ENCODE results near the gene PTH1R. TPM values are rescaled to one million over a fixed set of nuclear protein-coding genes. Genes with fewer than 3 reads are reported as not detected.

The PTH1R gene
- total RNA-seq, 4 donors from 2014 or later: 0.40 to 1.9 (median 1.5) TPM

DNA sequence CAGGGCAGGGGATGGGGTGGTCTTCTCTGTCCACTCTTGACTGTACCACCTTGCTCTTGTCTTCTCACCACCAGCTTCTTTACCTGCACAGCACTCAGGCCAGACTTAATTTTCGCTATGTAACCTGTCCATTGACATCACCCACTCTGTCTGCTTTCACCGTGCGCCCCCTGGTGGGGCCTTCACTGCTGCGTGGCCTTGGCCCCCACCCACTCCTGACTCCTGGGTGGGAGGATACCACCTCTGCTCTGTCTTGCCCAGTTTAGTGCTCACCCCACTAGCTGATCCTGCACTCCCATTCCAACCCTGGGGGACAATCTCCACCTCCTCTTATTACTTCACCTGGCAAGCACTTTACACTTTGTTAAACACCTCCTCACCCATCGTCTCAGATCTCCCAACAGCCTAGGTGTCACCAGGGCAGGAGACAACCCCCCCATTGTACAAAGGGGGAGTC is 17.7 kb downstream of the PTH1R start:
- no peak overlapping the region for H3K4me3 ChIP-seq
- H3K9me3 ChIP-seq: no peaks in the 10 kb centered on the region
- peaks cover 14 to 36% (median 15%) of the 10 kb centered on the region in 3 donors for H3K4me1 ChIP-seq
- no peak for DNase-seq
- no peak overlapping the region for H3K27ac ChIP-seq
- peaks cover 0 to 77% (median 0%) of the 10 kb centered on the region in 4 donors for H3K27me3 ChIP-seq
- TF ChIP-seq, protein P1, sequence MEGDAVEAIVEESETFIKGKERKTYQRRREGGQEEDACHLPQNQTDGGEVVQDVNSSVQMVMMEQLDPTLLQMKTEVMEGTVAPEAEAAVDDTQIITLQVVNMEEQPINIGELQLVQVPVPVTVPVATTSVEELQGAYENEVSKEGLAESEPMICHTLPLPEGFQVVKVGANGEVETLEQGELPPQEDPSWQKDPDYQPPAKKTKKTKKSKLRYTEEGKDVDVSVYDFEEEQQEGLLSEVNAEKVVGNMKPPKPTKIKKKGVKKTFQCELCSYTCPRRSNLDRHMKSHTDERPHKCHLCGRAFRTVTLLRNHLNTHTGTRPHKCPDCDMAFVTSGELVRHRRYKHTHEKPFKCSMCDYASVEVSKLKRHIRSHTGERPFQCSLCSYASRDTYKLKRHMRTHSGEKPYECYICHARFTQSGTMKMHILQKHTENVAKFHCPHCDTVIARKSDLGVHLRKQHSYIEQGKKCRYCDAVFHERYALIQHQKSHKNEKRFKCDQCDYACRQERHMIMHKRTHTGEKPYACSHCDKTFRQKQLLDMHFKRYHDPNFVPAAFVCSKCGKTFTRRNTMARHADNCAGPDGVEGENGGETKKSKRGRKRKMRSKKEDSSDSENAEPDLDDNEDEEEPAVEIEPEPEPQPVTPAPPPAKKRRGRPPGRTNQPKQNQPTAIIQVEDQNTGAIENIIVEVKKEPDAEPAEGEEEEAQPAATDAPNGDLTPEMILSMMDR (IDR thresholded peaks at IDR 0.05): peak; percentile 77 to 89 (median 84)
- no peak for TF ChIP-seq POLR2A (IDR thresholded peaks at IDR 0.05)
- no peaks in the 10 kb centered on the region for H3K36me3 ChIP-seq
- 2 to 18% methylated on average over 5 of the region's 5 CpGs for WGBS, 2 donors
- intact Hi-C loops (cut with DNase I): no loop called here

DNA sequence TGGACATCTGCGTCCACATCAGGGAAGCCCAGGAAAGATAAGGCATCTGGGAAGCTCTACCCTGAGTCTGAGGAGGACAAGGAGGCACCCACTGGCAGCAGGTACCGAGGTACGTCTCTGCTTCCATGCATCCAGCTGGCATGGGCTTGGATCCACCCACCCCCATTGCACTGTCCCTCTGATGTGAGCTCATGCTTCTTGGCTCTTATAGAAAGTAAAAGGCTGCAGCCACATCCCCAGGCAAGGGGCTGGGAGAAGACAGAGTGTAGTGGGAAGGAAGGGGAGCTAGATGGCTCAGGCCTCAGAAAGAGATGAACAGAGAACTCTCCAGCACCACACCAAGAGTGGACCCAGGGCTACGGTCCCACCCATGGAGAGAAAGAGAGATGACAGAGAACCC is 18.2 kb downstream of the PTH1R start:
- no peaks in the 10 kb centered on the region for H3K36me3 ChIP-seq
- H3K9me3 ChIP-seq: no peaks in the 10 kb centered on the region
- H3K27ac ChIP-seq: no peak overlapping the region
- peaks cover 14 to 36% (median 15%) of the 10 kb centered on the region in 3 donors for H3K4me1 ChIP-seq
- intact Hi-C loops (cut with DNase I): no loop called here
- no peak overlapping the region for H3K4me3 ChIP-seq
- TF ChIP-seq, protein P1 (IDR thresholded peaks at IDR 0.05): no peak
- no peak for TF ChIP-seq POLR2A (IDR thresholded peaks at IDR 0.05)
- H3K27me3 ChIP-seq: peaks cover 0 to 75% (median 0%) of the 10 kb centered on the region in 4 donors
- 65 to 90% methylated on average over 1 to 2 of the region's 4 CpGs for WGBS, 2 donors
- no peak for DNase-seq

DNA sequence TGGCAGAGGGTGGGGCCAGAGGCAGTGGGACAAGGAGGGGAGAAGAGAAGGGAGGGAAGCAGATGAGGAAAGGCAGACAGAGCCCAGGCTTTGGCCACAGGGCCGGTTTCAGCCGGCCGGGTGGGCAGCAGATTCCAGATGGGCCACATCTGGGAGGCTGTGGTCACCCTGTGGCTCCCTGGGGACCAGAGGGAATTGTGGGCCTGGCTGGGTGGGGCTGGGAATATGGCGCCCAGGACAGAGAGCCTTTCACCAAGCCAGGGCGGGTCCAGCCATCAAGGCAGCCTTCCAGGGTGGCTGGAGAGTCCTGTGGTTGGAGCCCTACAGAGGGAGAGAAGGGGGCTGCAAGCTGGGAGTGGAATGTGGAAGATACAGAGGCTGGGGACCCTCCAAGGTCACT is 18.9 kb downstream of the PTH1R start:
- TF ChIP-seq POLR2A (IDR thresholded peaks at IDR 0.05): no peak
- TF ChIP-seq, protein P1 (IDR thresholded peaks at IDR 0.05): no peak
- Histone ChIP-seq H3K27me3 (peaks cover 0 to 69% (median 0%) of the 10 kb centered on the region in 4 donors), H3K27ac (no peak overlapping the region), H3K4me3 (no peak overlapping the region), H3K9me3 (no peaks in the 10 kb centered on the region), H3K36me3 (no peaks in the 10 kb centered on the region), H3K4me1 (peaks cover 14 to 36% (median 15%) of the 10 kb centered on the region in 3 donors)
- intact Hi-C loops (cut with DNase I): no loop called here
- no peak for DNase-seq
- 52 to 77% methylated on average over 4 to 5 of the region's 5 CpGs for WGBS, 2 donors

DNA sequence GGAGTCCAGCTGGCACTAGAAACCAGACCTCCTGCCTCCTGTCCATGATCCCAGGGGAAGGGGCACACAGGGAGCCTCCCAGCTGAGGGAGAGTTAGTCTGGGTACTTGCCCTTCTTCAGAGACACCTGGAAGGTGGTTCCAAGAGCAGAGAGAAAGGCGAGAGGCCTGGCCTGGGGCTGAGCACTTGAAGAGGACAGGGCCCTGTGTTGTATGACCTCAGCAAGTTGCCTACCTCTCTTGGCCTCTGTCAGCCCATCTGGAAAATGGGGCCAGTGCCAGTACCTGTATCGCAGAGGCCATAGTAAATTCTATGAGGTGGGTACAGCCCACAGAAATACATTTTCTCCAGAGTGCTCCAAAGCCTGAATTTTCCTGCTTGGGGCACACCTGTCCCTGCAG is 19.5 kb downstream of the PTH1R start:
- Histone ChIP-seq H3K4me3 (no peak overlapping the region), H3K27ac (no peak overlapping the region), H3K4me1 (peaks cover 11 to 31% (median 15%) of the 10 kb centered on the region in 3 donors), H3K27me3 (peaks cover 0 to 62% (median 0%) of the 10 kb centered on the region in 4 donors), H3K36me3 (no peaks in the 10 kb centered on the region), H3K9me3 (no peaks in the 10 kb centered on the region)
- intact Hi-C loops (cut with DNase I): no loop called here
- DNase-seq: no peak
- TF ChIP-seq POLR2A (IDR thresholded peaks at IDR 0.05): no peak
- TF ChIP-seq, protein P1 (IDR thresholded peaks at IDR 0.05): no peak
- 94% methylated on average over 2 of the region's 2 CpGs; no CpG with 5 or more reads in 1 of the 2 donors for WGBS, 2 donors

DNA sequence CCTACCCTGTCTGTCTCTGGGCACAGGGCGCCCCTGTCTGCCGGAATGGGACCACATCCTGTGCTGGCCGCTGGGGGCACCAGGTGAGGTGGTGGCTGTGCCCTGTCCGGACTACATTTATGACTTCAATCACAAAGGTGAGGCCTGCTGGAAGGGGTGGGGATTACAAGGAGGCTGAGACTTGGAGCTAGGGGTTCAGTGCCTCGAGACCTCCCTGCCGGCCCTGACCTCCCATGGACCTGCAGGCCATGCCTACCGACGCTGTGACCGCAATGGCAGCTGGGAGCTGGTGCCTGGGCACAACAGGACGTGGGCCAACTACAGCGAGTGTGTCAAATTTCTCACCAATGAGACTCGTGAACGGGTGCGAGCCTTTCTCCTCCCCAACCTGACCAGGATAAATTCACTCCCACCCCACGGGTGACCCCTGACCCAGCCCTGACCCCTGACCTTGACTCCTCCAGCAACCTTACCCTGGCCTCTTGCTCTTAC is 20.4 kb downstream of the PTH1R start:
- peaks cover 9 to 23% (median 10%) of the 10 kb centered on the region in 3 donors for H3K4me1 ChIP-seq
- WGBS, 2 donors: 68 to 81% methylated on average over 6 to 7 of the region's 15 CpGs
- H3K27me3 ChIP-seq: peaks cover 0 to 54% (median 0%) of the 10 kb centered on the region in 4 donors
- no peak overlapping the region for H3K27ac ChIP-seq
- H3K36me3 ChIP-seq: no peaks in the 10 kb centered on the region
- DNase-seq: no peak
- no peaks in the 10 kb centered on the region for H3K9me3 ChIP-seq
- TF ChIP-seq POLR2A (IDR thresholded peaks at IDR 0.05): no peak
- TF ChIP-seq, protein P1 (IDR thresholded peaks at IDR 0.05): no peak
- intact Hi-C loops (cut with DNase I): no loop called here
- H3K4me3 ChIP-seq: no peak overlapping the region

Data from esophagus squamous epithelium (tissue), 5 donors.